ENCODE data around the gene DPY19L2.
"Not testable (repeated sequence)": the region's sequence is repeated elsewhere in the genome, so short reads cannot be mapped to it uniquely, and the experiment has no call there.

DNA sequence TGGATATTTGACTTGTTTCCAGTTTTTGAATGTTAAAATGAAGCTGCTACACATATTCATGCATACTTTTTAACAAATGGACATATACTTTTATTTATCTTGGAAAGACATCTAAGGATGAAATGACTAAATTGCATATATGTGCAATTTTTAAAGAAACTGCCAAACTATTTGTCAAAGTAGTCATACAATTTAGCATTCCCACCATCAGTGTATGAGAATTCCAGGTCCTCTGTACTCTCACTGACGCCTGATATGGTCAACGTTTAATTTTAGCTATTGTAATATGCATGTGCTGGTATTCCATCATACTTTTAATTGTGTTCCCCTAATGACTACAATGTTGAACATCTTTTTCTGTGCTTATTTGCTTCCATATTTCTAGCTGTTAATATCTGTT lies 22.5 kb upstream of the DPY19L2 start:
- not testable (repeated sequence) for TF ChIP-seq POLR2AphosphoS5, POLR2A (IDR thresholded peaks at IDR 0.05; ENCODE audit: low read depth, low read length)

Measured in GM12892 (cell line).